ENCODE results near the gene PHLDA3.

The PHLDA3 gene

DNA sequence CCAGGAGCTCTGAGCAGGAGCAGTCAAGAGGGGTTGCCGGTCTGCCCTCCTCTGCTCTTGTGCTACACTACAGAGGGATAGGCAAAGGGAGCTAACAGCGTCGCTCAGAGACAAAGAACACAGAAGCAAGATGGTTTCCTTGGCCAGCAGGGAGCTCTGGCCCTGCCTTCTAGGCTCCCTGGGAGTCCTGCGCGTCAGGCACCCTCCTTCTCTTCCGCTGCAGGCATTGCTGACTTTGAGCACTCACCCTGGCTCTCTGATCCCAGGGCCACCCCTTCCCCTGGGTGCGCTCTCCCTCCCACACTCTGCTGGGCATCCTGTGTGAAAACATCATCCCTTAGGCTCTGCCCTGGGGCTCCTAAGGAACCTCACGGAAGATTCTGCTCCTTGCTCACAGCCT is 47.9 kb downstream of the PHLDA3 start:
- Histone ChIP-seq H3K27me3 (ENCODE audit: insufficient read depth, low read depth) (peaks cover 13% of the 10 kb centered on the region; the same call in 1 of the 2 replicates), H3K79me2 (ENCODE audit: insufficient read depth, low read depth) (no peaks in the 10 kb centered on the region), H4K20me1 (ENCODE audit: insufficient read depth) (no peaks in the 10 kb centered on the region), H3K27ac (no peak overlapping the region), H3K9ac (no peak overlapping the region), H2AFZ (ENCODE audit: low read depth) (no peak overlapping the region), H3K4me1 (ENCODE audit: low read depth, poor library complexity, severe bottlenecking) (peaks cover under 1% of the 10 kb centered on the region), H3K36me3 (ENCODE audit: insufficient read depth) (no peaks in the 10 kb centered on the region), H3K4me3 (IDR thresholded peaks at IDR 0.05; ENCODE audit: insufficient read depth, low read depth, low read length) (no peak overlapping the region), H3K4me2 (no peak overlapping the region)
- TF ChIP-seq, protein P1, sequence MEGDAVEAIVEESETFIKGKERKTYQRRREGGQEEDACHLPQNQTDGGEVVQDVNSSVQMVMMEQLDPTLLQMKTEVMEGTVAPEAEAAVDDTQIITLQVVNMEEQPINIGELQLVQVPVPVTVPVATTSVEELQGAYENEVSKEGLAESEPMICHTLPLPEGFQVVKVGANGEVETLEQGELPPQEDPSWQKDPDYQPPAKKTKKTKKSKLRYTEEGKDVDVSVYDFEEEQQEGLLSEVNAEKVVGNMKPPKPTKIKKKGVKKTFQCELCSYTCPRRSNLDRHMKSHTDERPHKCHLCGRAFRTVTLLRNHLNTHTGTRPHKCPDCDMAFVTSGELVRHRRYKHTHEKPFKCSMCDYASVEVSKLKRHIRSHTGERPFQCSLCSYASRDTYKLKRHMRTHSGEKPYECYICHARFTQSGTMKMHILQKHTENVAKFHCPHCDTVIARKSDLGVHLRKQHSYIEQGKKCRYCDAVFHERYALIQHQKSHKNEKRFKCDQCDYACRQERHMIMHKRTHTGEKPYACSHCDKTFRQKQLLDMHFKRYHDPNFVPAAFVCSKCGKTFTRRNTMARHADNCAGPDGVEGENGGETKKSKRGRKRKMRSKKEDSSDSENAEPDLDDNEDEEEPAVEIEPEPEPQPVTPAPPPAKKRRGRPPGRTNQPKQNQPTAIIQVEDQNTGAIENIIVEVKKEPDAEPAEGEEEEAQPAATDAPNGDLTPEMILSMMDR (conservative IDR thresholded peaks at IDR 0.05; ENCODE audit: low read depth, low read length): no peak

DNA sequence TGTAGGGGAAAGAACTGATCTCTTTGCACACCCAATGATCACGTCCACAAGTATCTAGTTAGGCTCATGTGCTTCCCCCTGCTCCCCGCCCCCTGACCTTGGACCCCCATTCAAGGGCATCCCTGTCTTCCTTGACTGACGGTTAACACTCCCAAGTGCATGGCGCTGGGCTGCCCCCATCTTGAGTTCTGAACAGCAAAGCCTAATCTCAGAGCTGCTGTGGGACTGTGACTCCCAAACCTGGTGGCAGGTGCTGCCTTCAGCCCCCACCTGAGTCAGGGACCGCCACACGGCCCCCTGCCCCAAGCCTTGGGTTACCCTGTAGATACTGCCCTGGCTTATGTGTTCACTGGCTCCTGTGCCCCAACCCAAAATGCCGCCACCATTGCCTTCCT is 48.4 kb downstream of the PHLDA3 start:
- H3K4me2 ChIP-seq: no peak overlapping the region
- no peak overlapping the region for H3K9ac ChIP-seq

DNA sequence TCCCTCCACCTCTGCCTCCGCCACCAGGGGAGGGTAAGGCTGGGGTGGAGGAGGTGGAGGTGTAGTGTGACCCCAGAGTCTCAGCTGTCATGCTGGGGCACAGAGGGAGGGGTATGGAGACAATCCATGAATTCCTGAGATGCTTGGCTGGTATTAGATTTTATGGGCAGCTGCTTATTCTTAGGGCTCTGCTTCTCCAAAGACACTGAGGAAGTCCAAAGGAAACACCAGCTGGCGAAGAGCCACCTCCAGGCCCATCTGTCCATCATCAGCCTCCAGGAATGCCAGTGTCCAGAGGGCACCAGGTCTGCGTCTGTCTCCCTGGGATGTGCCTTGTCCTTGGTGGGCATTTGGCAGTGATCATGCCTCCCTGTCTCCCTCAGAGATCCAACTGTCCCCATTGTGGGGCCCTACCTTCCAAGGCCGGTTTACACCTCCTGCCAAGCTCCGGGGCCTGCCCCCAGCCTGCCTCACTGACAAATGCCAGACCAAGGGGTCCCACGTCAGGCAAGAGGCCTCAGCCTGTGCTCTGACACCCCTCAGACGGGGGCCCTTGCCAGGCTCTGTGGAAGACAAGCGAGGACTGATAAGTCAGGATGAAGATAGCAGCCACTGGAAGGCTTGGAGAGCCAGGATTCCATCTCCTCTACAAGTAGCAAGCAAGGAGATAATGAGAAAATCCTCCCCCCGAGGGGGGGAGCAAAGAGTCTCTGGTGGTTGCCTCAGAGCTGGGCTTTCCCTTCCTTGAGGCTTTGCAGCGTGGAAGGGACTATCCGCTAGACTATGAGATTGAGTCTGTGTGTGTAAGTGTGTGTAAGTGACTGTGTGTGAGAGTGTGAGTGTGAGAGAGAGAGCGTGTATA is 49.0 kb downstream of the PHLDA3 start:
- no peak overlapping the region for H3K27ac ChIP-seq
- H3K79me2 ChIP-seq (ENCODE audit: insufficient read depth, low read depth): no peaks in the 10 kb centered on the region
- no peak overlapping the region for H3K4me2 ChIP-seq
- no peaks in the 10 kb centered on the region for H4K20me1 ChIP-seq (ENCODE audit: insufficient read depth)
- TF ChIP-seq, protein P1 (conservative IDR thresholded peaks at IDR 0.05; ENCODE audit: low read depth, low read length): no peak
- peaks cover 13% of the 10 kb centered on the region; the same call in 1 of the 2 replicates for H3K27me3 ChIP-seq (ENCODE audit: insufficient read depth, low read depth)
- no peak overlapping the region for H3K9ac ChIP-seq
- no peak overlapping the region for H3K4me3 ChIP-seq (IDR thresholded peaks at IDR 0.05; ENCODE audit: insufficient read depth, low read depth, low read length)
- no peak overlapping the region for H2AFZ ChIP-seq (ENCODE audit: low read depth)
- H3K4me1 ChIP-seq (ENCODE audit: low read depth, poor library complexity, severe bottlenecking): no peaks in the 10 kb centered on the region
- H3K36me3 ChIP-seq (ENCODE audit: insufficient read depth): no peaks in the 10 kb centered on the region

More for the DNA sequence above, 48.4 kb downstream of the PHLDA3 start:
- H3K27ac ChIP-seq: no peak overlapping the region
- no peaks in the 10 kb centered on the region for H4K20me1 ChIP-seq (ENCODE audit: insufficient read depth)
- no peak overlapping the region for H3K4me3 ChIP-seq (IDR thresholded peaks at IDR 0.05; ENCODE audit: insufficient read depth, low read depth, low read length)
- H3K27me3 ChIP-seq (ENCODE audit: insufficient read depth, low read depth): peaks cover 13% of the 10 kb centered on the region; the same call in 1 of the 2 replicates
- no peaks in the 10 kb centered on the region for H3K36me3 ChIP-seq (ENCODE audit: insufficient read depth)
- H3K79me2 ChIP-seq (ENCODE audit: insufficient read depth, low read depth): no peaks in the 10 kb centered on the region
- no peaks in the 10 kb centered on the region for H3K4me1 ChIP-seq (ENCODE audit: low read depth, poor library complexity, severe bottlenecking)
- TF ChIP-seq, protein P1 (conservative IDR thresholded peaks at IDR 0.05; ENCODE audit: low read depth, low read length): no peak
- H2AFZ ChIP-seq (ENCODE audit: low read depth): no peak overlapping the region

DNA sequence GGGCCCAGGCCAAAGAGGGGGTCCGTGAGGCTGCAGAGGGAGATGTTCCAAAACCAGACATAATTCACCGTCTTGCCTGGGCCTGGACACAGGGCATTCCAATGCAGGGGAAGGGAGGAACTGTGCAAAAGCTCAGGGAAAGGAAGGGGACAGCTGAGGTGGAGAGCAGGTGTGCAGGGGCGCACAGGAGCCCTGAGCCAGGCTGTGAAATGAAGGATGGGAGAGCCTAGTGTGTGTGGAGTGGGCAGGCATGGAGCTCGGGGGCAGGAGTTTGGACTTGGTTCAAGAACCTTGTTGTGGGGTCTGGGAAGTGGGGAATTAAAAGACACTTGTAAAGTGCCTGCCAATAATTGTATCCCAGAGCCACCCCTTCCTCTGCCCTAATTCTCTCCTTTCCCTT is 49.7 kb downstream of the PHLDA3 start:
- Histone ChIP-seq H4K20me1 (ENCODE audit: insufficient read depth) (no peaks in the 10 kb centered on the region), H3K4me1 (ENCODE audit: low read depth, poor library complexity, severe bottlenecking) (no peaks in the 10 kb centered on the region), H3K4me2 (no peak overlapping the region), H3K27me3 (ENCODE audit: insufficient read depth, low read depth) (peaks cover 13% of the 10 kb centered on the region; the same call in 1 of the 2 replicates), H2AFZ (ENCODE audit: low read depth) (no peak overlapping the region), H3K79me2 (ENCODE audit: insufficient read depth, low read depth) (no peaks in the 10 kb centered on the region), H3K9ac (no peak overlapping the region), H3K4me3 (IDR thresholded peaks at IDR 0.05; ENCODE audit: insufficient read depth, low read depth, low read length) (no peak overlapping the region), H3K27ac (no peak overlapping the region), H3K36me3 (ENCODE audit: insufficient read depth) (no peaks in the 10 kb centered on the region)
- TF ChIP-seq, protein P1 (conservative IDR thresholded peaks at IDR 0.05; ENCODE audit: low read depth, low read length): no peak
